ENCODE results near the gene MBOAT7. TPM values are rescaled to one million over a fixed set of nuclear protein-coding genes. Genes with fewer than 3 reads are reported as not detected.
A peak's percentile ranks its signal among the peaks of the same experiment; 100 is the strongest.

MBOAT7 gene
- total and polyA plus RNA-seq, 2 of the 8 experiments (the other 6 are each of a cell fraction or from before 2014, with no cell fraction given) = 85.5 to 90.9 TPM

GRCh38 chr19:54188215-54188871 is 1.0 kb downstream of the MBOAT7 start:
- H2BK15ac ChIP-seq (ENCODE audit: low read length) = no peak overlapping the region
- H3K18ac ChIP-seq (ENCODE audit: extremely low read depth, low read length) = no peak overlapping the region; the same call in 1 of the 2 replicates
- no peak overlapping the region for H2AFZ ChIP-seq (ENCODE audit: low read length)
- H4K20me1 ChIP-seq (replicated peaks in 1 of 2; ENCODE audit: control insufficient read depth in 1 of 2, insufficient read depth in 2 of 2, low read length in 2 of 2) = peaks cover 0 to 12% of the 10 kb centered on the region in 2 experiments
- H2BK5ac ChIP-seq (ENCODE audit: low read depth, low read length) = no peak overlapping the region; the same call in 1 of the 2 replicates
- H3K4me1 ChIP-seq (replicated peaks in 1 of 4; ENCODE audit: control insufficient read depth in 3 of 4, insufficient read depth in 4 of 4, low read length in 3 of 4) = peaks cover 3 to 12% (median 7%) of the 10 kb centered on the region in 4 experiments; a peak in 5 of 7 replicates
- ChIA-PET POLR2A (ENCODE audit: partially characterized antibody) (interaction anchor here (1.0 to 28.7 kb wide), 6 partner anchors 9 to 78 kb away, joined by 3 to 909 read pairs (median 22); partner anchors contain the start of genes CNOT3, LENG1, RPS9 and TMC4), CTCF (ENCODE audit: partially characterized antibody) (interaction anchor here (0.7 to 2.3 kb wide), 10 partner anchors 8 to 129 kb away, joined by 3 to 7 read pairs (median 4); no protein-coding TSS in a partner anchor)
- H3K9me3 ChIP-seq (ENCODE audit: insufficient read depth in 2 of 2, low read depth in 1 of 2, low read length in 1 of 2) = no peaks in the 10 kb centered on the region
- no peak overlapping the region for H4K91ac ChIP-seq (replicated peaks; ENCODE audit: insufficient read length, low read length)
- no peak overlapping the region for H2BK20ac ChIP-seq (ENCODE audit: low read length)
- no peak overlapping the region for H2BK12ac ChIP-seq (ENCODE audit: low read depth, low read length)
- H3K56ac ChIP-seq (replicated peaks; ENCODE audit: insufficient read length, low read depth, low read length) = peak overlapping the region; percentile 18
- H3K27me3 ChIP-seq (replicated peaks in 1 of 4; ENCODE audit: control insufficient read depth in 3 of 4, extremely low read depth in 1 of 4, insufficient read depth in 3 of 4, low read length in 3 of 4) = no peaks in the 10 kb centered on the region
- no peak overlapping the region for H3K14ac ChIP-seq (ENCODE audit: insufficient read length)
- H3K27ac ChIP-seq (ENCODE audit: low read depth, low read length) = 0 out of 2 replicates have a peak overlapping the region, but pooled peaks have one; percentile 86
- peaks cover 11% of the 10 kb centered on the region for H3K23me2 ChIP-seq (ENCODE audit: low read depth, low read length)
- no peak overlapping the region for H3K4ac ChIP-seq (replicated peaks; ENCODE audit: insufficient read length, low read depth, low read length)
- no peak overlapping the region for H4K5ac ChIP-seq (ENCODE audit: insufficient read length, low read depth, low read length)
- peaks cover 13% of the 10 kb centered on the region for H3K79me1 ChIP-seq (ENCODE audit: low read depth, low read length)
- DNase-seq (ENCODE audit: low read depth in 1 of 2, low spot score in 2 of 2) (no peak), FAIRE-seq (no peak)
- H2BK120ac ChIP-seq (replicated peaks; ENCODE audit: low read depth, low read length) = no peak overlapping the region
- H3K36me3 ChIP-seq (ENCODE audit: control insufficient read depth in 2 of 4, insufficient read depth in 4 of 4, low read length in 3 of 4) = peaks cover 4 to 12% (median 8%) of the 10 kb centered on the region in 4 experiments; a peak in 6 of 8 replicates
- peaks cover 3 to 32% of the 10 kb centered on the region in 2 experiments; a peak in 3 of 4 replicates for H3K79me2 ChIP-seq (ENCODE audit: control insufficient read depth in 1 of 2, insufficient read depth in 2 of 2, low read length in 2 of 2)
- peak overlapping the region; percentile 6; the same call in 1 of the 2 replicates for H4K8ac ChIP-seq (ENCODE audit: extremely low read depth, insufficient read depth, low read length)
- no peak overlapping the region for H3K23ac ChIP-seq (ENCODE audit: insufficient read length)
- WGBS, 2 experiments (ENCODE audit: extremely low coverage in 1 of 2, insufficient coverage in 1 of 2, insufficient read length in 1 of 2, insufficient replicate concordance in 2 of 2, low coverage in 1 of 2, low lambda C conversion rate in 2 of 2, missing lambda C conversion rate in 1 of 2) = 52% methylated on average over 10 of the region's 12 CpGs; no CpG with 5 or more reads in 1 of the 2 experiments
- peak overlapping the region; percentile 80 to 86 for H3K4me2 ChIP-seq (ENCODE audit: insufficient read depth in 1 of 2, low read depth in 2 of 2, low read length in 2 of 2)
- no peak overlapping the region for H2AK5ac ChIP-seq (ENCODE audit: low read depth, low read length)
- peak overlapping the region; percentile 60 to 96 (median 68) for H3K4me3 ChIP-seq (ENCODE audit: extremely low read depth in 1 of 4, insufficient read depth in 2 of 4, low read depth in 3 of 4, low read length in 4 of 4)
- H3K9ac ChIP-seq (replicated peaks in 1 of 4; ENCODE audit: extremely low read depth in 1 of 4, low read depth in 3 of 4, low read length in 3 of 4) = peak overlapping the region in 3 of 4 experiments; percentile 77 to 79 (median 78); a peak in 6 of 7 replicates
